SKM-1 (cell line): ENCODE data around the gene SLC22A4.

Experiments used
- DNase-seq: peaks from one replicate; lab custom pipeline; 2025; ENCODE audit not compliant: unreplicated experiment; lab: John Stamatoyannopoulos, UW

SLC22A4 gene

DNA sequence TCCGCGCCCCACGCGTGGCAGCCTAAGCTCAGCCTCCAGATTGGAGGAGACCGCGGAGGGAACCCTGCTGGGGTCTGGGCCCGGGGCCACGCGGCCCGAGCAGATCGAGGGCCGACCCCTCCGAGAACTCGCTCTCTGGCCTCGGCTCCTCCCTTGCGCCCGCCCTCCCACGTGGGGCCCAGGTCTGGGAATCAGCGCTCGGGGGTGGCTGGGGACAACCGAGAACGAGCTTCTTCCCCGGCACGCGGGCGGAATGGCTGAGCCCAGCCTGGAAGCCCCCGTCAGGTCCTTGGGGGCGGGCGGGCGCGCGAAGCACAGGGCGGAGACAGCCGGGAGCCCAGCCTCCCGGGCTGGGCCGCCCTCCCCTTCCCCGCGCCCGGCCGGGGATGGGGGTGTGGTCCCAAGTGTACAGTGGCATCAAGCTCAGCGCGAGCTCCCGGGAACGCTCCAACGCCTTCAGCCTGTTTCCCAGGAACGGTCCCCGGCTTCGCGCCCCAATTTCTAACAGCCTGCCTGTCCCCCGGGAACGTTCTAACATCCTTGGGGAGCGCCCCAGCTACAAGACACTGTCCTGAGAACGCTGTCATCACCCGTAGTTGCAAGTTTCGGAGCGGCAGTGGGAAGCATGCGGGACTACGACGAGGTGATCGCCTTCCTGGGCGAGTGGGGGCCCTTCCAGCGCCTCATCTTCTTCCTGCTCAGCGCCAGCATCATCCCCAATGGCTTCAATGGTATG lies at the start of gene SLC22A4:
Gene SLC22A4 (plus strand): TSS at position 403 of the 736 bp plus-strand sequence. CDS start 223 bp downstream, at position 626.
- peak; percentile 83 for DNase-seq

DNA sequence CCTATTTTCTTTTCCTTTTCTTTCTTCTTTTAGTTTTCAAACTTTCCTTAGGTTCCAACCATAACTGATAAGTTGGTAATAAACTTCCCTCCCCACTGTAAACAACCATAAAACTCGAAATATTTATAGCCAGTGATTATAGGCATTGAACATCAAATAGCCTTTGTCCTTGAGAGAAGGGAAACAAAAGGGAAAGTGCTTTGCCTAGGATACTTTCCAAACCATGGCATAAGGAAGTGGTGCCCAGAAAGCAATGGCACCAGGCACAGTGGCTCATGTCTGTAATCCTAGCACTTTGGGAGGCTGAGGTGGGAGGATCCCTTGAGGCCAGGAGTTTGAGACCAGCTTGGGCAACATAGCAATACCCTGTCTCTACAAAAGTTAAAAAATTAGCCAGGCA lies 48.6 kb upstream of the SLC22A4 start:
- no peak for DNase-seq

DNA sequence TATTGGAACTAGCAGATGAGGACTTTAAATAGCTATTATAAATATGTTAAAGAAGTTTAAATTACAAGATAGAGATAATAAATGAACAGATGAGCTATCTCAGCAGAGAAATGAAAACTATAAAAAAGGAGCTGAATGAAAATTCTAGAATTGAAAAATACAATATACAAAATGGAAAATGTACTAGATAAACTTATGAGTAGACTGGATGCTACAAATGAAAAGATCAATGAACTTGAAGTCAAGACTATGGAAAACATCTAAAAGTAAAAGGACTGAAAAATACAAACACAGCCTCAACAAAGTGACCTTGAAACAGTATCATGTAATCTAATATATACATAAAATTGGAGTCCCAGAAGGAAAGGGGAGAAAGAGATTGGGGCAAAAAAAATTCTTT lies 47.4 kb upstream of the SLC22A4 start:
- no peak for DNase-seq

DNA sequence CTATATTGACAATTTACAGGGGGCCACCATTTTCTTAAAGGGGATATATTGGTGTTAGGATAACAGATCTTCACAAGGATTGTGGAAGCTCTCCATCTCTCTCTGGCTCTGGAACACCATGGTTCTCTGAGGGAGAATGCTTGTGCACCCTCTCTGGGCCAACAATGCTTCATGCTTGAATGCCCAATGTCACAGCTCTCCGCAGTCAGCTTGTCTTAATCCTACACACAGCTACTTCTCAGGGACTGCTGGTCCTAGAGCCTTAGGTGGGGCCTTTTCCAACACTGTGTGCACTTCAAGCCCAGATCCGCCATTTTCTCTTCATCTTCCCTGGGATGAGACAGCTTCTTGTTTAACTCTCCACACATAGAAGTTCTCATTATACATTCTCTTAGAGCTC lies 43.6 kb upstream of the SLC22A4 start:
- DNase-seq, result no peak

DNA sequence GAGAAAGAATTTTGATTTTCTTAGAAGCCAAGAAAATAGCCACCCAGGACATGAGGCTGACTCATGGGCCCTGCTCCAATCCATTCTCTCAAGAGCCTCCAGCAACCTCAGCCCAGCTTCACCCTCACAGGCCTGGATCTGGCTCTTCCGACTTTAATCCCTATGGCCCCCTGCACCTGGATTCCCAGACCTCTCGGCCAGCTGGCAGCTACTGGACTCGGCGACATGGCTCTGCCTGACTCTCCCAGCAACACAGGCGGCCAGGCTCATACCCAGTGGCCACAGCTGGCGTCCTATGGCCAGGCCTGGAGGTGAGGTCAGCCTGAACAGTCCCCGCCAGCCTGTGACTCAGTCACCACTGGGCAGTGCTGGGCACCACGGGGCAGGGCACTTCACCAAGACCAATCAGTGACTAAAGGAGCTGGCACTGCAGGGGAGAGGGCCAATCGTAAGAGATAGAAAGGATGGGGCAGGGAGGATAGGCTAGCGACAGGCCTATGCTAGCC lies 42.9 kb upstream of the SLC22A4 start:
- DNase-seq, result no peak

DNA sequence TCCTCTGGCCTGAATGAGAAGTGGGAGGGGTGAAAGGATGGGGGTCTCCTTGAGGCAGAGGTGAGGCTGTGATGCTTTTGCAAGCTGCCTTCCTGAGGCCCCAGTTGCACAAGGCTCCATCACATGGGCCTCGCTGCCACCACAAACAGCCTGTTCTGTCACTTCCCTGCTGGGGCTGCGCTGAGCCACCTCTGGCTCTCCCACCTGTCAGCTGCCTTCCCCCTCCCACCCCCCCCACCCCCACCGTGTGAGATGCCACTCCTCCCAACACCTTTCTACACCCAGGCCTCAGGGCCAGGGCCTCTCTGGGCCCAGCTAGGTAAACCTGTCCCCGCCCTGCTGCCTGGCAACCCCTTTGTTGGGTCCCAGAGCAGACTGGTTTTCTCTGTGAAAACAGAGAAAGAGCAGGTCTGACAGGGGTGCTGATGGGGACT lies 41.2 kb upstream of the SLC22A4 start:
- no peak for DNase-seq

DNA sequence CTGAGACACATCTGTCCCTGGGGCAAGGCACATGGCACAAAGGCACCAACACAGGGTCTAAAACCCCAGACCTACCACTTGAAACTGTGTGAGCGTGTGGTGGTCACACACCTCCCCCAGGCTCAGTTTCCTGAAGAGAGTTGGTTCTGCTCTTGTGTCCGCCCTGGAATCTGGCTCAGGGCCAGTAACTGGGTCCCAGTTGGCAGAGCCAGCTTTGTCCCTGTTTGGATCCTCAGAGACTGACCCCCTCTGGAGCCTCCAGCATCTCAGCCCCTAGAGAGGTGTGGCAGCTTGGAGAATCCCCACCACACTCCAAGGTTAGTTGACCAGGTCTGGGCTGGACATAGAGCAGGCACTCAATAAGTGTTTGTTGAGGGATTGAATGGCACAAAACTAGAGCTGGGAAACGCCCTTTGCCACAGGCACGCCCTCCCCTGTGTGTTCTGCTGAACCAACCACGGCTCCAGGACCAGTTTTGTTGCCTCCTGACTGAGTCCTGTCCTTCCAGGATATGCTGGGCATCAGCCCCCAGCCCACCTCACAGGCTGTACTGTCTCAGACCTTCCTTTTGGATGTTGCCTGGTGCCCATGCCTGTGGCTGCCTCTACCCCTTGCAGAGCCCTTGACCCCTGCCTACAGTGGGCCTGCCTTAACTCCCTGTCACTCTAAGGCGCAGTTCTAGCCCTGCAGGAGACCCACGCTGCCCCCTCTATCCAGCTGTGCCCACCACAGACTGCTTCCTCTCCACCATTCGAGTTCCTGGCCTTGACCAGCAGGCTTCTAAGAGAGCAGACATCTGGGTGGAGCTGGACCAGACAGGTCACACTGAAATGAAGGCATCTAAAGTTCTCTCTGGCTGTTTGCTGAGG lies 40.5 kb upstream of the SLC22A4 start:
- DNase-seq, result no peak

DNA sequence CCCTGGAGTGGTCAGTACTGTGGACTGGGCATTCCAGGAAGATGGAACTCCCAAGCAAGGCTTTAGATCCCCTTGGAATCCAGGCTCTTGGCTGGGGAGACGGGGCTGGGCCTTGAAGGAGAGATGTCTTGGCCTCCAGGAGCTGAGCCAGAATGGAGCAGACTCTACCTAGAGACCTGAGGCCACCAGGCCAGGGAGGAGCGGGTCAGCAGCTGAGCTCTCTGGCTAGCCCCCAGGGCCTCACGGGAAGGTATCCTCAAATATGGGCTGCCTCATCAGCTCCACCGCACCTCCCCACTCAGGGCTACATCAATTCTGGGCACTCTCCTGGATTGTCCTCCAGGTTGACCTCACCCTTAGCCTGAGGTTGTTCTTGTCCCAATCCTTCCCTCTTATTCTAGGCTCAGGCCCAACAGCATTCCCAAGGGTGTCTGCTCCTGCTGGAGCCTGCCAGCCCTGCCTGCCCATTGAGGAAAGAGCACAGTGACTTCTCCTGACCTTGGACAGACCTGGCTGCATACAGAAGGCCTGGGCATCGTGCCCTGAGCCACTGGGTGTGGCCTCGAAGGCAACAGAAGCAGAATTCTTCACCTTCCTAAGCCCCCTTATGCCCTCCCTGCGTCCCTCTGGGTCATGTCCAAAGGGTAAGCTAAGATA lies 39.7 kb upstream of the SLC22A4 start:
- no peak for DNase-seq

DNA sequence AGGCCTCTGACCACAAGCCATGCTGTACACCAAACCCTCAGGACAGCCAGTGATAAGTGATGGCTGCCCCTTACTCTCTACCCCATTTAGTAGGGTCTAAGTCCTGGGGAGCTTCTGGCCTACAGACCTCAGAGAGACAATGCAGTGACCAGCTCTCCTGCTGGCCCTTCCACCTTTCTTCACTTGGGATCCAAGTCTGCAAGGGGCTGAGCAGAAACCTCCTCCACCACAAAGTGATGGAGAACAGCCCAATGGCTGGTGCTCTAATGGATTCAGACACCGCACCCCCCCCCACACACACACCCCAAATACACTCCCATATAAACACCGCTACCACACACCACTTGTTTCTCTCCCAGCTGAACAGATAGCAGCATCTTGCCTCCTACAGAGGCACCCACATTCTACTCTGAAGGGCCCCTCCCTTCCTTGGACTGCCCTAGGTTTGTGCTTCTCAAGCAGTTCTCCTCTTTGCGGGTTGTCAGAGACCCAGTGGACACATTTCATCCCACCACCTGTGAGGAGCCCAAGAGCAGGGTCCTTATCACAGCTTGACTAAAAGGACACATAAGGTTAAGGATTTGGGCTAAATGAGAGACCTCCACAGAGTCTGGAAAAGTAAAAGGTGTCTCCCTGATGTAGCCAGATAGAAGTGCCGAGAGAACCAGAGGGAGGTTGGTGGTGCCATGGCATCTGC lies 38.0 kb upstream of the SLC22A4 start:
- no peak for DNase-seq

DNA sequence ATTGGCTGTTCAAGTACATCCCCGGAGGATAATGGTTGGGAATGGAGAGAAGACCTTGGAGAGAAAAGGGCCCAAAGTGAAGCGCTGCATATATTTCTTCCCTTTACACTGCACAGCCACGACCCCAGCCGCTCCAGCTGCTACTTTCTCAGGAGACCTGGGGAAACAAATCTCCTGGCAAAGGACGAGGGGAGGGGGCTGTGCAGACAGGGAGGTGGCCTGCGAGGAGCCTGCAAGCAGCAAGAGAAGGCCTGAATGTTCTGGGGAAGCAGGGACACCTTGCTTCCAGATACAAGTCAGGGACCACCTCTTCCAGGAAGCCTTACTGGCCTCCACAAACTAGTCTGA lies 37.4 kb upstream of the SLC22A4 start:
- DNase-seq, result no peak

DNA sequence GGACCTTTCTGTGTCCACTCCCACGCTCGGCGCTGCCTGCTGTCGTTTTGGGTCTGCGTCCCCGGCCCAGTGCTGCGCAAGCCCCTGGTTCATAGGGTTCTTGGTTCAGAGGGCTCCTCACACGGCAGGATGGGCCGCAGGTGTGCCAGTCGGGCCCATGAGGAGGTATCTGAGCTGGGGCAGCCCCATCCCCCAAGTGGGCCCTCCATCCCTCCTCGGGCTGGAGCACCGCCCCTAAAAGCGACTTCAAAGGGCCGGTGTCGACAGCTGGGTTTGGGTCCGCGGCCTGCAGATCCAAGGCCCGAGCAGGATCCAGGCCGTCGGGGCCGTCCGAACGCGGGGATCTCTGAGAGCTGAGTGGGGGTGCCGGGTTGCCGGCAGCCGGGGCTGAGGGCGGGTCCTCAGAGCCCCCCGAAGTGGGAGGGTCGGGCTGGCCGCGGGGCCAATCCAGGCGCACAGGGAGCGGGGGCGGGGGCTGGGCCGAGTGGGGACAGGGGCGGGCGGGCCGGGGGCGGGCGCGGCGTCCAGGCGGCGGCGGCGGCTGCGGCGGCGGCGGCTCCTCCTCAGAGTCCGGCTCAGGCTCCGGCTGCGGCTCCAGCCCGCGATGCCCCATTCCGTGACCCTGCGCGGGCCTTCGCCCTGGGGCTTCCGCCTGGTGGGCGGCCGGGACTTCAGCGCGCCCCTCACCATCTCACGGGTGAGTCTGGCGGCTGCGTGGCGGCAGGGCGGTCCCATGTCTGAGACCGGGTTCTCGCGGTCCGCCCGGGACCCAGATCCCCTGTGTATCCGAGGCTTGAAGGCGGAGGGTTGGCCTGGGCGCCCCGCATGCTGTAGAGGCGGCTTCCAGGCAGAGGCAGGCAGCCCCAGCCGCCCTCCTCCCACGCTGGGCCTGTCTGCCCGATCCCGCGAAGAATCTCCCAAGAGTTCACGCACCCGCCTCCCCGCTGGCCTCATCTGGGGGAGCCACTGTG lies 36.8 kb upstream of the SLC22A4 start, which contains the start of gene PDLIM4:
Gene PDLIM4 (plus strand): TSS at position 566 of the 971 bp plus-strand sequence. CDS start 39 bp downstream, at position 605.
- DNase-seq, result no peak

DNA sequence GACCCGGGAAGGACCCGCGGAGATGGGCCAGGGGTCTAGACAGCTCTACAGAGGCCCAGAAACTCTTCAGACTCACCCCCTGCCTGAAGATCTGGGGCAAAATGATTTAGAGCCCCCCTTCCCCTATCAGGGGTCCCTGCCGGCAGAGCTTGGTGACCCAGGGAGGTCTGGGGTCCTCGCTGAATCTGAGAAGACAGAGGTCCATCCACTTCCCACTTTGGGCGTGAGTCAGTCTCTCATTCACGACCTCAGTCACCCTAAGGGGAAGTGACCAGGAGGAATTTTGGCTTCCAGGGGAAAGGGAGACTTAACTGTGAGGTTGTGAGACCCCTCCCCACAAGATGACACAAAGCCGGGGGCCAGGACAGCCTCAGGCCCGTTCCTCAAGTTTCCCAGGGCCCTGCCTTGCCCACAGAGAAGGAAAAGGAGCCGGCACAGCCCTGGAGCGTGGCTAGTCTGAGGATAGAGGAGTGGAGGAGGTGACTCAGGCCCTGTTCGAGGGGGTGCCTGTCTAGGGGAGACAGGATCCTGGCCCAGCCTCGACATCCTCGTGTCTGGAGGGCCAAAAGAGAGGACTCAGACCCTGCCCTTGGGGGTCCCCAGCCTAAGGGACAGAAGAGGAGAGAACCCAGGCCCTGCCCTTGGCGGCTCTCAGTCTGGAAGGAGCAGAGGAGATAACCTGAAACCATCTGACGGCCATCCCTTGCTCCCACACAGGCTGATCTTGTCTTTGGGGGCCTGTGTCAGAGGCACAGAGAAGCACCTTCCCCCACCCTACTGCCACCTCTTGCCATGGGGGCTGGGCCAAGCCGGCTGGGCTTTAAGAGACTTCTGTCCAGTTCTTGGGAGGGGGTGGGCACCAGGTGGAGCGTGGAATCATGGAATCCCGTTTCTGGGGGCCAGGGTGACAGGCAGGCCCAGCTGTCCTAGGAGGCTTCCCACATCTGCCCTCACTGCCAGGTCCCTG lies 35.8 kb upstream of the SLC22A4 start:
- no peak for DNase-seq

DNA sequence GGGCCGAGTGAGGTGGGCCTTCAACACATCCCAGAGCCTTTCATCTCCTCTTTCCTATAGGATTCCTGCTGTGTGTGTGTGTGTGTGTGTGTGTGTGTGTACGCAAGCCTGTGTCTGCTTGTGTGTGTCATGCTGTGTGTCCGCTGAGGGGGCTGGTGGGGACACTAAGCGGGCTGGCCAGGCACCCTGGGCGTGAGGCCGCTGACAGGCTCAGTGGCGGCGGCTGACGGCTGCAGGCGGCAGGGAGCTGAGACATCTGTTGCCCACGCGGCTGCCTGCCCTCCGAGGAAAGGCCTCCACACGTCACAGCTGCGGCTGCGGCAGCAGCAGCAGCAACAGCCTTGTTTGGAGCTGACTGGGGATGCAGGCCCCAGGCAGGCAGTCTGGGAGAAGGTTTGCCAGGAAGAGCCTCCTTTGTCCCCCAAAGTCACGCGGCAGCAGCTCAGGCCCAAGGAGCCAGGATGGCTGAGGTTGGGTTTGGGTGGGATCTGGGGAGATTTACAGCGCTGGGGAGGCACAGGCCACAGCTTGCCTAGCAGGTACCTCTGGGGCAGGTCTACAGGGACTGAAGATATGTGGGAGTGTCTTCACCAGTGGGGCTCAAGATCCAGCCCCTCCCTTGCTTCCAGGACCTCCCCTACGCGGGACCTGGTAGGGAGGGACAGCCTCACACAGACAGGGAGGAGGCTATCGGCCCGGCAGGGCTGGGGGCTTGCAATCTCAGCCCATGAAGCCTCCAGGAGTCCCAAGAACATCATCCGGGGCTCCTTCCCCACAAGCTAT lies 34.9 kb upstream of the SLC22A4 start:
- DNase-seq, result no peak

DNA sequence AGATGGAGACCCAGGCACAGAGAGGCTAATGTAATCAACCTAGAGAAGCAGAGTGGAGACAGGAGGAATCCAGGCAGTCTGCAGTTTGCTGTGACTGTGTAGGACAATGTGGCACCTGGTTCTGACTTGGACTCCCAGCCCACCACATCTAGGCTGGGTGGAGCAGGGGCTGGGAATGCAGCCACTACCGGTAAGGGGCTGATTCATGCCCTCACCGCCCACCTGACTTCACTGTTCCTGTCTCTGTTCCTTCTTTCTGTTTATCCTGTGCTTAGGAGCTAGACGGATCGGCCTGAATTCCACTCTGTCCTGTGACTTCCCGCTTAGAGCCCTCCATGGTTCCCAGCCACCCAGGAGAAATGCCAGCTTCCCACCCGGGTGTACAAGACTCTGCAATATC lies 34.1 kb upstream of the SLC22A4 start:
- DNase-seq, result no peak

DNA sequence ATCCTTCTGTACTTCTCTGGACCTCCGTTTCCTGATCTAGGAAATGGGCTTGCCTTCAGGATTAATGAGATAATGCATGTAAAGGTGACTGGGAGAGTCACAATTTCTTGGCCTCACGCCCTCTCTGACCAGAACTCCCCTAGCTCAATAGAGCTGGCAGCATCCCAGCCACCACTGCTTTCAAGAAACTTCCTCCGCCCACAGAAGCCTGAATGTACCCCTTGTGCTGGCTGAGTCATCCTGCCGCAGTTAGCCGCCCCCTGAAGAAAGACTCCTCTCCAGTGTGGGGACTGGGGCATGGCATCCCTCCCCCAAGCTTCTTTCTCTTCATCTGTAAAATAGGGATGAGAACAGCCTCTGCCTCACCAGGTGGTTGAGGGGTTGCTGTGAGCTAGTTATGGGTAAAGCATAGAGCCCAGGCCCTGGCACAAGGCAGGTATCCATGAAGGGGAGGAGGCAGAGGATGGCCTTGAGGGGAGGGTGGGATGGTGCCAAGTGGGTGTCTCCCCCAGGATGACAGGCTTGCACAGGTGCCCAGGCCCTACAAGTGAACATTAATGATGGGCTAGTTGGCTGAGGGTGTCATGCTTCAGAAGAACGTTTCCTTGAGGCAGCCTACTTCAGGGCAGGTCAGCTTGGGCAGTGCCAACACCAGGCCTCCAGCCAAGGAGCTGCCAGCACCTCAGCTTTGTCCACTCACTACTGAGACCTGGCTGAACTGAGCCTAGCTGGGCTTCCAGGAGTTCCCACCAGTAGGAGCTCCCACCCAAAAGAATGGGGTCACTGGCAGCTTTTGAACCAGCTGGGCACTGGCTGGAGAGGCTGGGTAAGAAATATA lies 33.3 kb upstream of the SLC22A4 start:
- DNase-seq, result no peak

DNA sequence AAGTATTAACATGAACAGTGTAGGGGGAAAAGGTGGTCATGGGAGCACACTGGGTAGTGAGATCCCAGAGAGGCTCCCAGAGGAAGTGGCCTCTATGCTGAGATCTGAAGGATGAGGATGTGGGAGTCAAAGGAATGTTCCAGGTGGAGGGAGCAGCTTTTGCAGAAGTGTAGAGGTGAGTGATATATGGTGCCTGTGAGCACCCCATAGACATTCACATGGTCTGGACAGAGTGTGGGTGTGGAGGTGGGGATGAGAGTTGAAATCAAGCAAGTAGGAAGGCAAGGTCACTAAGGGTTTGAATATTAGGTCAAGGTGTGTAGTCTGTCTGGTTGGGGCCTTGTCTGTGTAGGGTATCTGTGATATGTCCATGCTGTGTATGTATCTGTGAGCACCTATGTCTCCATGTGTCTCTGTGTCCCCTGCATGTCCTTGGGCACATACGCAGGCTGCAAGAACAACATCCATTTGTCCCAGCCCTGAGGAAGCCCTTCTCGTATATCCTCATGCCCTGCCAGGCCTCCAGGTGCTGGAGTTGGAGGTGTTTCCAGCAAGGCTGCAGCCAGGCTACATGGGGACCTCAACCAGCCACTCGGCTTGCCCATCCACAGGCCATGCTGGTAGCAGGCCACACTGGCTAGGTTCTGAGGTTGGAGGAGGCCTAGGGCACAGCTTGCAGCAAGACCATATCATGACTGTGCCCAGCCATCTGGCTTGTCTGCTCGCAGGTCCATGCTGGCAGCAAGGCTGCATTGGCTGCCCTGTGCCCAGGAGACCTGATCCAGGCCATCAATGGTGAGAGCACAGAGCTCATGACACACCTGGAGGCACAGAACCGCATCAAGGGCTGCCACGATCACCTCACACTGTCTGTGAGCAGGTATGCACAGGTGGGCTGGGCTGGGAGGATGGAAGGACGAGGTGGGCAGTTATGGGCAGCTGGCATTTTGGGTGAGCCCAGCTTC lies 32.0 kb upstream of the SLC22A4 start:
- no peak for DNase-seq
